NCI-H146 treated with DMSO at 0.1 percent for 48 hours (cell line): ENCODE data around the gene ALLC.

Experiments used
- DNase-seq: peaks from one replicate; lab custom pipeline; 2025; ENCODE audit not compliant: unreplicated experiment; lab: John Stamatoyannopoulos, UW

Gene ALLC

DNA sequence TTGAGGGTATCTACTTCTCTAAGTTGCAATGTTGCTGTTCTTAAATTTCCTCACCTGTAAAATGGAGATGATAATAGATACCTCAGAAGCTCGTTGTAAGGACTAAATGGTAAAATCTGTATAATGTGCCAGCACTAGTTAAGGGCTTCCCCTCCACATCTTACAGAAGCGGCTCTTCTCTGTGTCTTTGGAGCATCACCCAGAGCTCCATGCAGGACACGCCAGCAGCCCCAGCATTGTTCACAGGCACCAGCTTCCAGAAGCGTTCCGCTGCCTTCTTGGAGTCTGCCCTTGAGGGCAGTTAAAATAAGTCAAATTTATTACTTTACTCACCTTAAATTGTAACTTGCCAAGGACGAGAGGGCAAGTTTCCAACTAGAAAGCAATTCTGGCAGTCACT is 51.2 kb downstream of the ALLC start:
- DNase-seq = no peak

- DNase-seq = no peak
These were observed 54.4 kb downstream of the ALLC start for GRCh38 chr2:3712424-3712823.

DNA sequence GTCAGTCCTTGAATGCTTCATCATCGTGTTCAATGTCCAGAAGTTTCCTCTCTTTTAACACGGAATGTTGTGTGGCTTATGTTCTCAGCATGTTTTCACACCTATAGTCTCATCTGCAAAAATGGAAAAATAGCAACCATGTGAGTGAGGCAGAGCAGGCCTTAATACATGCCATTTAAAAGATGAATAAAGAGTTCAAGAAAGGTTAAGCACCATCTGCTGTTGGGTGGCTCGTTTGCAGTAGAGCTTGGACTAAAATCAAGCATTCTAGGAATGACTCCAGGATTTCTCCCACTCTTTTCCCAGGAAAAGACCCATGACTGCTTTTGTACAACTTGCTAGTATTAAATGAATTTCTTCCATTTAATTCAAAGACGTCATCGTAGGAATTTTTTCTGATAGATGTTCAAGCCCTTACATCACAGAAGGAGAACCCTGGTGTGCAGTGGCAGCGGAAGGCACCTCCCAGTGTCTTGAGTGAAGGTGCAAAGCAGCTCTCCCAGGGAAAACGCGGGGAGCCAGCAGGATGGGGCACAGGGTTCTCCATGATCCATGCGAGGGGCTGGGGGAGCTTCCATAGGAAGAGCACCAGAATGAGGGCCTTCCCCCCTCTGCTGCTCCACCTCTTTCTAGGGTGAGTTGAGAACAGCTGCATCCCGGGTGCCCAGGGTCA is 55.0 kb downstream of the ALLC start:
- DNase-seq = no peak

- no peak for DNase-seq
These were observed 60.7 kb downstream of the ALLC start for GRCh38 chr2:3718679-3719078.

DNA sequence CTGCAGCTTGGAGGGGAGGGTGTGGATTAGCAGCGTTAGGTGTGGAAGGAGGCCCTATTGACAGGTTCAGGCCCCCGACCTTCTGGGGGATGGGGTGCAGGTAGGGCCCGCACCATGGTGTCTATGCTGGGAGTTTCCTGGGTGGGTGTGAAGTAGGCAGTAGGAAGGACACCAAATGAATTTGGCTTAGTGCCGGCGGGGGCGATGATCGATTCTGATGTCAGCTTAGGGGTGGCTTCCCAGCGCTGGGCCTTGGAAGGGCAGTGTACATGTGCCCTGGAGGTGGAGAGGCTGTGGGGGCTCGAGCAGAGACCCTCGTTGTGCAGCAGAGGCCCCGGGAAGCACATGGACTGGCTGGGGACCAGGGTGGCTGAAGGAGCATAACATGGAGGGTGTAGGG is 67.0 kb downstream of the ALLC start:
- no peak for DNase-seq

DNA sequence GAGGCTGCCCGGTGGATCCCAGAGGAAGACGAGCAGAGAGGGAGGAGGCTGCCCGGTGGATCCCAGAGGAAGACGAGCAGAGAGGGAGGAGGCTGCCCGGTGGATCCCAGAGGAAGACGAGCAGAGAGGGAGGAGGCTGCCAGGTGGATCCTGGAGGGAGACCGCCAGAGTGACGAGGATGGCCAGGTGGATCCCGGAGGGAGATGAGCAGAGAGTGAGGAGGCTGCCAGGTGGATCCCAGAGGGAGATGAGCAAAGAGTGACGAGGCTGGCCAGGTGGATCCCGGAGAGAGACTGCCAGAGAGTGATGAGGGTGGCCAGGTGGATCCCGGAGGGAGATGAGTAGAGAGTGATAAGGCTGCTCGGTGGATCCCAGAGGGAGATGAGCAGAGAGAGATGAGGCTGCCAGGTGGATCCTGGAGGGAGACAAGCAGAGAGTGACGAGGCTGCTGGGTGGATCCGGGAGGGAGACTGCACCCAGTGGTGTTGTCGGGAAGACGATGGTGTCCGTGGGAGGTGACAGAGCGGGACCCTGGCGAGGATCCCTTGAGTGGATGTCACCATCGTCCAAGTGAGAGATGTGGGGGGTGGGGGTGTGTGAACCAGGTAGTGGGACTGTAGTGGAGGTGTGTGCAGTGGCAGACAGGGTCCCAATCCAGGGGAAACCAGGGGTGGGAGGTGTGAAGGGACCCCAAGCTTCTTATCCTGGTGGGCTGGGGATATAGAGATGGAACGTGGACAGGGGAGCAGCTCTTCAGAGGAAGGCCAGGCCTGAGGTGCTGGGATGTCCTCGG is 67.7 kb downstream of the ALLC start:
- no peak for DNase-seq

- DNase-seq = no peak
These were observed 68.5 kb downstream of the ALLC start for GRCh38 chr2:3726511-3726910.

DNA sequence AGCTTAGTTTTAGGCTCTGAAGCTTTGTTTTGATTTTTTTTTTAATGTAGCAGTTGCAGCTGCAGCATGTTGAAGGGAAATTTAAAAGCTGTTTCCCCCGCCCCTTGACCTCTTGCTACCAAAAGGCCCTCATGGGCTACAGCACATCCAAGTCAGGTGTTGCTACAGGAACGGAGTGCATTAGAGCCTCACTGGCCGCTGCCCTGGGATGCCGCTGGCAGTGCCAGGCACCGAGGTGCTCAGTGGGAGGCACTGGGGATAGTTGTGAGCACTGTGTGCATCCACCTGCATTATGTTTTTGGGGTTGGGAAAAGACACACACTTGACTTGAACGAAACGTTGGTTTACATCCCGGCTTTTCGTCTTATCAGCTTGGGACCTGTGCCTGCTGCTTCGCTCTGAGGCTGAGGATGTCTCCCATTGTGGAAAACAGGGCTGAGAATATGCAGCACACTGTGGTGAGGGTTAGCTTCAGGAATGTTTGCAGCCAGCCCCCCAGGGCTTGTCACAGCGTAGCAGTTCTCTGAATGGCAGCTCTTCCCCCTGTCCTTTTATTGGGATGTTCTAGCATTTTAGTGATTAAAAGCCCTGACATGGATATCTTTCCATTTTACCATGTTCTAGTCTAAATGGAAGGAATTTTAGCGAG is 69.5 kb downstream of the ALLC start:
- DNase-seq = no peak

DNA sequence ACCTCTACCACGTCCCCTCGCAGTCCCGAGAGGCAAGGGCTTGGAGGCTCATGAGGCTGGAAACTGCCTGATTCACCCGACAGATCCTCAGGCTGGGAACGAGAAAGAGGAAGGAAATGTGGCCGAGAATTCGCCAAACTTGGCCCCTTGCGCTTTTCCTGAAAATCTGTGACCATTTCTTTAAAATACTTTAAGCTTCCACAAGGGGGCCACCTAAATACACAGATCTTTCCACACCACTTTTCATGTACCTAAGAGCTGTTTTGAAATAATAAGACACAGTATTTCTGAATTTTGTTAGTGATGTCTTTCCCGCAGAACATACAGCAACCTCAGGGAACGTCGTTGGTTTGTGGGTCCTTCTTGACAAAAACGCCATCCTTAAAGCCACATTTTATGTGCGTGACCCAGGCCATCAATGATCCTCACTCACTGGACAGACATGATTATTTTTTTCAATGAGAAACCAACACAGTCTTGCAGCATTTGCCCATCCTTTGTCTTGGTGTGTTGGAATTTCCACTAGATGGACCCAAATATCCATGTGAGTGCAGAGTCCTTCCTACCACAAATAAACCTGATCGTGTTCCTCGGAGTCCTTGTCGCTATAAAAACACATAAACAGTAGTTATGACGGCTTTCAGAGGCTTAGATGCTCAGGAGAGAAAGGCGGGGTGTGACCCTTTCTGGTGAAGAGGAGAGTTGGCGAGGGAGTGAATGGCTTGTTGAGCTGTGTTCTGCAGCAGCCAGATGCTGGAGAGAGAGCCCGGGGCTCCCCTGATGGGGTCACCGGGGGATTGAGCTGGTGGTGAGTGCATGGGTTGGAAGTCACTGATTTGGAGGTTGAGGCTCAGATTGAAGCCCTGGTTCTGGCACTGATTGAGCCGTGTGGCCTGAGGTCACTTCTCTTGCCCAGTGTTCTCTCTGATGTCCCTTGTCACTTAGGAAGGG is 70.4 kb downstream of the ALLC start:
- peak; percentile 68 for DNase-seq

- DNase-seq = no peak
These were observed 71.1 kb downstream of the ALLC start for GRCh38 chr2:3729055-3729448.

GRCh38 chr2:3729786-3730185 is 71.8 kb downstream of the ALLC start:
- DNase-seq = no peak

DNA sequence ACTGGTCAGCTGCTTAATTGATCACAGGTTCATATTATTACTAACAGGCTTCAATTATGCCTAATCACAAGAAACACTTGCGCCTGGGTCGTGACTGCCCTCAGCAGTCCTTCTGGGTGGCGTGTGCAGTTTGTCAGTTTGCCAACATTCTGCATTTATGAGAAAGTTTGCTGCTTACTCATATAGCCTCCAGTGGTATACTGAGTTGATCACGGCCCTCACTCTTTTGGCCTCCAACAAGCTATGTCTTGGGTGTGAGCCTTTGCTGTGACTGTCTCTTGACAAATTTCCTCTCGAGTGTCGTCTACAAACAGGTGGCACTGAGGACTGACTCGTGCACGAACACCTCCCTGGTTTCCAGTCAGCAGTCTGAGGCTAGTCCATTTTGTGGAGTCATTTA is 72.6 kb downstream of the ALLC start:
- no peak for DNase-seq

GRCh38 chr2:3731829-3732228 is 73.8 kb downstream of the ALLC start:
- DNase-seq = no peak

DNA sequence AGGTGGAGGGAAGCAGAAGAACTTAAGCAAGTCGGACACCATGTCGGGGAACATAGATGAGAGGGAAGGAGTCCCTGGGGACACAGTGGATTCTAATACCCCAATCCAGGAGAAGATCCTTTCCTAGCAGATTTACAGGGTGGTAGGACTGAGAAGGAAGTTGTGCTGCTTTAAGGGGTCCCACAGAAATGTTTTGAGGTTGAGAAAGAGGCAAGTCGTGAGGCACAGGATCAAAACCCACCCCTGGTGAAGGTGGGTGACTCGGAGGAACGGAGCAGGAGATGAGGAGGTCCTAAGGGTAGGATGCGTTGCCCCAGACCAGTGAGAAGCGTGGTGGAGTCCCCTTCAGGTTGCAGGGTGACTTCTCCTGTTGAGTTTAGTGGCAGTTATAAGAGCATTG is 78.1 kb downstream of the ALLC start:
- no peak for DNase-seq

DNA sequence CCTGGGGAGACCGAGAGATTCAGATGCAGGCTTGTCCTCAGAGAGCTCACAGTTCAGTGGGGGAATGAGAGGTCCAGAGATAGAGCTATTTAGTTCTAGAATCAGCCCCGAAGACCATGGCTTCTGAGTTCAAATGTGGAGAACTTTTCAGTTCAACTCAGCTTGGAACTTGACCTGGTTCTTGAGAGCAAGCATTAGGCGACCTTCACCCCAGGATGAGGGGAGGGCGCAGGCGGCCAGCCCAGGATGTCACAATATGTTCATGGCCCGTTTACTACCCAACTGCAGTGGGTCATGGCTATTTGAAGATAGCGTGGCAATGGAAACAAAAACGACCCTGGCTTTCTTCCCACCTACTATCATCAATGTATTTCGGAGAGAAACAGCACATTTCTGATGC is 79.1 kb downstream of the ALLC start:
- DNase-seq = no peak

- no peak for DNase-seq
These were observed 80.5 kb downstream of the ALLC start for GRCh38 chr2:3738454-3738853.

DNA sequence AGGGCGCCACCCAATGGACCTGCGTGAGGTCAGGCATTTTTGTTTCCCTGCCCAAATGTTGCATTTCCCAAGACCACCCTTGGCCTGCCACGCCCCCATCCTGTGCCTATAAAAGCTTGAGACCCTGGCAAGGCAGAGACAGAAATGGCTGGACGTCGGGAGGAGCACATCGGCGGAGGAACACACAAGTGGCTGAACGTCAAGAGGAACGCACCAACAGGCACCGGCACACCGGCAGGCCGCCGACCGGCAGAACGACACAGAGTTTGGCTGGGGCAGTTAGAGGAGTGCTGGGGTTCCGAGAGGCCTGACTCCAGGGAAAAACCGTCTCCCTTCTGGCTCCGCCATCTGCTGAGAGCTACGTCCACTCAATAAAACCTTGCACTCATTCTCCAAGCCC is 81.3 kb downstream of the ALLC start:
- no peak for DNase-seq

- DNase-seq = no peak
These were observed 83.4 kb downstream of the ALLC start for GRCh38 chr2:3741396-3741795.

GRCh38 chr2:3741867-3742602 is 84.0 kb downstream of the ALLC start:
- no peak for DNase-seq

DNA sequence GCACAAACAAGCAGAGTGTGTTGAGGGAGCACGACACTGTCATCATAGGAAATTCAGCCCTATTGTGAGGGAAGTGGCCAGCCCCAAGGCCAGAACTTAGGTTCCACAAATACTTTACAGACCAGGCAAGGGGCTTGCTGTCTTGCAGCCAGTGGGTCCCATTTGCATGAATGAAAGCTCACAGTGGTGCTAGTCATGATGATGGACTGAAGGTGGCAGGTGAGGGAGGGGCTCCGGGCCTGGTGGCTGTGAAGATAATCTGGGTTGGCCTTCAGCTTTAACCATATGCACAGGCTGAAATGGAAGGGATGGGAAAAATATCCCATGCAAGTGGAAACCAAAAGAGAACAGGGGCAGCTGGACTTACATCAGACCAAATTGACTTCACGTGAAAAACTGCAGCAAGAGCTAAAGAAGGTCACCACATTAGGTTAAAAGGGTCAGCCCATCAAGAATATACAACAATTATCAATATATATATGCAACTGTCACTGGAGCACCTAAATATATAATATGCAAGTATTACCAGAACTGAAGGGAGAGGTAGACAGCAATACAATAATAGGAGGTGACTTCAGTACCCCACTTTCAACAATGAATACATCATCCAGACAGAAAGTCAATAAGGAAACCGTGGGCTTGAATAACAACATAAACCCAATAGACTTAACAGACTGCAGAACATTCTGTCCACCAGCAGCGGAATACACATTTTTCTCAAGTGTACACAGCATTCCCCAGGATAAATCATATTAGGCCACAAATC is 84.9 kb downstream of the ALLC start:
- DNase-seq = no peak
